Gastroesophageal sphincter (tissue), 4 donors: ENCODE measurements around the gene XG. TPM values are rescaled to one million over a fixed set of nuclear protein-coding genes. Genes with fewer than 3 reads are reported as not detected.

Experiments
- ATAC-seq: fragments of 150-250 bp; one replicate; pipeline ENCODE4 v1.9.1; 2016; ENCODE audit warnings: mild to moderate bottlenecking, moderate library complexity
- H3K27ac ChIP-seq, 4 donors: fragments of 200-600 bp; sonication (generic) in 3 of 4; 1 replicate in 3 of 4; 2 replicates in 1 of 4; pipeline ENCODE4 v1.5.1; 2016 to 2019
- H3K27me3 ChIP-seq: fragments of 200-600 bp; sonication (generic); one replicate; pipeline ENCODE4 v1.5.1; 2019
- H3K36me3 ChIP-seq, 2 donors: fragments of 200-600 bp; sonication (generic); one replicate each; pipeline ENCODE4 v1.5.1; 2019; ENCODE audit warnings: control low read depth in 1 of 2
- H3K4me1 ChIP-seq, 3 donors: fragments of 200-600 bp; sonication (generic); 1 replicate in 2 of 3; 2 replicates in 1 of 3; pipeline ENCODE4 v1.5.1; 2016 to 2019; ENCODE audit warnings: control low read depth in 2 of 3
- H3K4me3 ChIP-seq, 2 donors: fragments of 200-600 bp; sonication (generic); one replicate each; pipeline ENCODE4 v1.5.1; 2019; ENCODE audit warnings: mild to moderate bottlenecking in 1 of 2, moderate library complexity in 1 of 2
- H3K9me3 ChIP-seq, 3 donors: fragments of 200-600 bp; sonication (generic); one replicate each; pipeline ENCODE4 v1.5.1; 2017 to 2019; ENCODE audit warnings: control low read depth in 2 of 3
- CTCF ChIP-seq, 4 experiments: fragments of 200-600 bp in 2 of 4; fragments of 450-650 bp in 2 of 4; sonication (generic) in 1 of 4; IDR thresholded peaks; one replicate each; pipeline ENCODE4 v1.5.1; 2017 to 2019; ENCODE audit warnings: antibody characterized with exemption in 4 of 4, mild to moderate bottlenecking in 2 of 4, moderate library complexity in 2 of 4
- EP300 ChIP-seq: sonication (generic); formaldehyde crosslinking; IDR thresholded peaks from one replicate; pipeline ENCODE4 v1.6.1; 2017; ENCODE audit warnings: antibody characterized with exemption, mild to moderate bottlenecking
- POLR2A ChIP-seq, 2 donors: fragments of 450-650 bp; IDR thresholded peaks; one replicate each; pipeline ENCODE4 v1.6.1; 2017; ENCODE audit warnings: antibody characterized with exemption in 2 of 2, mild to moderate bottlenecking in 2 of 2, moderate library complexity in 1 of 2
- POLR2AphosphoS5 ChIP-seq: sonication (generic); formaldehyde crosslinking; IDR thresholded peaks from one replicate; pipeline ENCODE4 v1.6.1; 2017; ENCODE audit warnings: antibody characterized with exemption
- WGBS, 2 donors: methylation state at CpG; one replicate each; pipeline ENCODE4 v1.1.5; 2018; ENCODE audit warnings: low coverage in 1 of 2; 5-methylcytosine and 5-hydroxymethylcytosine counted together
- total RNA-seq, 4 donors: library from RNA; depleted of rRNA; stranded (reverse); fragments of >200 nt; gene quantifications; one replicate each; pipeline ENCODE4 v1.1.0, GENCODE V29; 2016

XG gene
- total RNA-seq, 4 donors from 2014 or later, result 0.19 to 0.67 (median 0.47) TPM; not detected in 1

- peaks cover 3% of the 10 kb centered on the region for H3K27me3 ChIP-seq
- no peak for ATAC-seq
- no peak overlapping the region for H3K27ac ChIP-seq
- no peaks in the 10 kb centered on the region for H3K9me3 ChIP-seq
- H3K4me3 ChIP-seq, result no peak overlapping the region
- H3K4me1 ChIP-seq, result no peaks in the 10 kb centered on the region
- TF ChIP-seq POLR2A (IDR thresholded peaks at IDR 0.05), result no peak
- no peak for TF ChIP-seq EP300
- TF ChIP-seq POLR2AphosphoS5, result no peak
- no peak for TF ChIP-seq CTCF (IDR thresholded peaks at IDR 0.05)
- 14 to 40% methylated on average over 3 to 5 of the region's 6 CpGs for WGBS, 2 donors
- H3K36me3 ChIP-seq, result no peaks in the 10 kb centered on the region
Measured at GRCh38 chrX:2781698-2782097, 29.9 kb downstream of the XG start.

- WGBS, 2 donors, result 29 to 49% methylated on average over 1 to 3 of the region's 4 CpGs
- Histone ChIP-seq H3K9me3 (no peaks in the 10 kb centered on the region), H3K4me1 (no peaks in the 10 kb centered on the region), H3K4me3 (no peak overlapping the region), H3K36me3 (no peaks in the 10 kb centered on the region), H3K27me3 (peaks cover 3% of the 10 kb centered on the region), H3K27ac (no peak overlapping the region)
- TF ChIP-seq POLR2AphosphoS5, result no peak
- no peak for TF ChIP-seq EP300
- no peak for TF ChIP-seq CTCF (IDR thresholded peaks at IDR 0.05)
- no peak for TF ChIP-seq POLR2A (IDR thresholded peaks at IDR 0.05)
- ATAC-seq, result no peak
Measured at GRCh38 chrX:2782171-2782570, 30.3 kb downstream of the XG start.

- no peaks in the 10 kb centered on the region for H3K36me3 ChIP-seq
- ATAC-seq, result no peak
- H3K27me3 ChIP-seq, result peaks cover 3% of the 10 kb centered on the region
- H3K9me3 ChIP-seq, result no peaks in the 10 kb centered on the region
- H3K4me3 ChIP-seq, result no peak overlapping the region
- WGBS, 2 donors, result 53 to 60% methylated on average over 1 to 3 of the region's 4 CpGs
- no peak overlapping the region for H3K27ac ChIP-seq
- no peaks in the 10 kb centered on the region for H3K4me1 ChIP-seq
- no peak for TF ChIP-seq POLR2AphosphoS5
- no peak for TF ChIP-seq EP300
- TF ChIP-seq CTCF (IDR thresholded peaks at IDR 0.05), result no peak
- no peak for TF ChIP-seq POLR2A (IDR thresholded peaks at IDR 0.05)
Measured at GRCh38 chrX:2782778-2783177, 30.9 kb downstream of the XG start.

- no peaks in the 10 kb centered on the region for H3K9me3 ChIP-seq
- no peaks in the 10 kb centered on the region for H3K36me3 ChIP-seq
- H3K4me1 ChIP-seq, result no peaks in the 10 kb centered on the region
- H3K4me3 ChIP-seq, result no peak overlapping the region
- 45% methylated on average over 6 of the region's 6 CpGs; no CpG with 5 or more reads in 1 of the 2 donors for WGBS, 2 donors
- H3K27me3 ChIP-seq, result peaks cover 3% of the 10 kb centered on the region
- TF ChIP-seq POLR2A (IDR thresholded peaks at IDR 0.05), result no peak
- no peak for TF ChIP-seq POLR2AphosphoS5
- TF ChIP-seq EP300, result no peak
- TF ChIP-seq CTCF (IDR thresholded peaks at IDR 0.05), result no peak
- no peak overlapping the region for H3K27ac ChIP-seq
- no peak for ATAC-seq
Measured at GRCh38 chrX:2784026-2784425, 32.2 kb downstream of the XG start.

GRCh38 chrX:2785538-2785937 is 33.7 kb downstream of the XG start:
- no peaks in the 10 kb centered on the region for H3K4me1 ChIP-seq
- 79 to 86% methylated on average over 3 to 4 of the region's 4 CpGs for WGBS, 2 donors
- no peaks in the 10 kb centered on the region for H3K36me3 ChIP-seq
- H3K27me3 ChIP-seq, result no peaks in the 10 kb centered on the region
- H3K27ac ChIP-seq, result no peak overlapping the region
- no peak overlapping the region for H3K4me3 ChIP-seq
- no peak for TF ChIP-seq POLR2A (IDR thresholded peaks at IDR 0.05)
- no peaks in the 10 kb centered on the region for H3K9me3 ChIP-seq
- no peak for ATAC-seq
